Ramos (cell line): Measurements from ENCODE around the gene NDUFB11.

Experiments
- in situ Hi-C: fragments of 300-500 bp; cut with MboI; formaldehyde crosslinking; loops from one replicate; pipeline ENCODE4 v1.14.3; 2022; ENCODE audit warnings: low sequenced_read_pairs; ENCODE audit not compliant: unreplicated experiment

Gene NDUFB11

GRCh38 chrX:47144626-47145394 lies at the start of gene NDUFB11, which contains the start of gene RBM10:
NDUFB11 (minus strand) TSS chrX:47144702; CDS start chrX:47144679, 23 bp downstream.
RBM10 (plus strand) TSS chrX:47145221; CDS start chrX:47147482, 2,261 bp downstream.
- in situ Hi-C loops, result no loop called here

- in situ Hi-C loops, result loop anchor here (10.0 kb wide), 1 partner anchor 171 kb away; no protein-coding TSS in a partner anchor
These were observed 49.1 kb upstream of the NDUFB11 start, which contains the start of gene UBA1 for GRCh38 chrX:47193475-47194193. UBA1 (plus strand) TSS chrX:47193829; CDS start chrX:47198803, 4,974 bp downstream.

DNA sequence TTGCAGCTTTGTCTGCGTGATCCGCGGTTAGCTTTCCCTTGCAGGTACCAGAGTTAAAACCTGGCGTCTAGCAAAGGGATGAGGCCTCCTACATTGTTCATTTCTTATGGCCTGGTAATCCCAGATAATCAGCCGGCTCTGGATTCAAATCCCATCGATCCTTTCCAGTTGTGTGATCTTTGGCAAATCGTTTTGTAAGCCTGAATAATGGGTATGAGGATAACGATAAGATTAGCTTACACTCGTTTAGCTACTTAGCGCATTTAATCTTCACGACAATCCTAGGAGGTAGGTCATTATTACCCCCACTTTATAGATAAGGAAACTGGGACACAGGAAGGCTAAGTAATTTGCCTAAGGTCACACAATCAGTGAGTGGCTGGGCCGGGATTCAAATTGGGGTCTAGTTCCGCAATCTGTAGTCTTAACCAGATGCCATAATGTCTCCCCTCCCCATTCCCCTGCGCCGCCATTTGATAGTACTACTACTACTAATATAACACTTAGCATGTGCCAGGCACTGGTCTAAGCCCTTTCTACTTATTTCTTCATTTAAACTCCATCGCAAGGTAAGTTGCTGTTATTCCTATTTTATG lies 47.4 kb upstream of the NDUFB11 start:
- in situ Hi-C loops, result loop anchor here (10.0 kb wide), 1 partner anchor 173 kb away; no protein-coding TSS in a partner anchor

- in situ Hi-C loops, result loop anchor here (10.0 kb wide), 1 partner anchor 173 kb away; no protein-coding TSS in a partner anchor
These were observed 46.8 kb upstream of the NDUFB11 start for GRCh38 chrX:47191331-47191730.

DNA sequence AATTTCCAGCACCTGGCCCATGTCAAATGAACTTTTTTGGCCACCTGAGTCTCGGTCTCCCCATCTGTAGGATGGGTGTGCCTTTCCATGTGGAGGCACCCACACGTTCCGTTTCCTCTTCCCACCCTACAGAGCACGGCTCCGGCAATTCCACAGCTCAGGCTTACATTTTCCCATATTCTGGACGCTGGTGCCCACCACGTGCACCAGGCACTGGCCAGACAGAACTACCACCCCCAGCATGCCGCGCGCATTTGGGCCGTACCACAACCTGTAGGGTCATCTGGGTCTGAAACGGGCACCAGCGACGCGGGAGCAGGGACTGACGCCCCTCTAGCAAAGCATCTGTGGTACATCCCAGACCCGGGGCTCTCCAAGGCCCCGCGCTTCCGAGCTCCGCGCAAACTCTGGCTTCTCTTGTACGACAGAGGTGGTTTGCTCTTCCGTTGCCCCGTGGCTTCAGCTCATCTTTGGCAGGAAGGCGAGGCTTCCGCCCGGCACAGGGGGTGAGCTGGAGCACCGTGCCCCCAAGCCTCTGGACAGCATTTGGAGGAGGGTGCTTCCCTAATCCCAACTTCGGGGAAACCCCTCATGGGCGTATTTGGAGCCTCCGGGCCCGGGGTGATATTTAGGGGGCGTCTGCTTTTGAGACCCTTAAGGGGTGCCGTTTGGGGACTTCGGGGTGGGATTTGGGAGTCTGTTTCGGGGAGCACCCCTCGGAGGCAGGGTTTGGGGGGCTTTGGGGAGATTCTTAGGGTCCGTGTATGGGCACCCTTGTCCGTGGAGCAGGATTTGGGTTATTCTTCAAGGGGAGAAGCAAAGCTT lies 46.2 kb upstream of the NDUFB11 start:
- in situ Hi-C loops, result loop anchor here (10.0 kb wide), 1 partner anchor 174 kb away; no protein-coding TSS in a partner anchor

GRCh38 chrX:47189906-47190305 lies 45.4 kb upstream of the NDUFB11 start:
- in situ Hi-C loops, result loop anchor here (10.0 kb wide), 1 partner anchor 175 kb away; no protein-coding TSS in a partner anchor

DNA sequence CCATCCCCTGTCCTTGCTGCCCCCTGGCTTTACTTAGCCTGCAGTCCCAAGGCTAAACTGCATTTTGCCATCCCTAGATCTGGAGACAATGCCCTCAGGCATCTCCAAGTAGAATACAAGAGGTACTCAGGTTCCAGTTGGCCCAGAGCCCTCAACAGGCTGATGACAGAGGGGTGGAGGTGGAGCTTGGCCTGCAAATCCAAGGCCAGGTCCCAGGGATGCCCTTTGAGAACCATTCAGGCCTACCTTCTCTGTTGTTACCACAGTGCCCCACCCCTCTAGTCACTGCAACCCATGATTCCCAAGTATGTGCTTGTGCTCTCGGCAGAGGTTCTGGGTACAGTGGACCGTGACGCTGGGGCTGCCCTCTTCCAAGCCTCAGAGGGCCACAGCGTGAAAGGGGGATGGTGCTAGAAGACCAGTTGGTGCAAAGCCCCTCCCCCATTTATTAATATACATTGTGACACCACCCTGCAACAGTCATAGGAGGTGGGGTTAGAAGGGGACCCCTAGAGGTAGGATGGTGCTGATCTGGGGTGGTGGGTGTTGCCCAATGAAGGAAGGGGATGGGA lies 42.7 kb upstream of the NDUFB11 start:
- in situ Hi-C loops, result no loop called here

DNA sequence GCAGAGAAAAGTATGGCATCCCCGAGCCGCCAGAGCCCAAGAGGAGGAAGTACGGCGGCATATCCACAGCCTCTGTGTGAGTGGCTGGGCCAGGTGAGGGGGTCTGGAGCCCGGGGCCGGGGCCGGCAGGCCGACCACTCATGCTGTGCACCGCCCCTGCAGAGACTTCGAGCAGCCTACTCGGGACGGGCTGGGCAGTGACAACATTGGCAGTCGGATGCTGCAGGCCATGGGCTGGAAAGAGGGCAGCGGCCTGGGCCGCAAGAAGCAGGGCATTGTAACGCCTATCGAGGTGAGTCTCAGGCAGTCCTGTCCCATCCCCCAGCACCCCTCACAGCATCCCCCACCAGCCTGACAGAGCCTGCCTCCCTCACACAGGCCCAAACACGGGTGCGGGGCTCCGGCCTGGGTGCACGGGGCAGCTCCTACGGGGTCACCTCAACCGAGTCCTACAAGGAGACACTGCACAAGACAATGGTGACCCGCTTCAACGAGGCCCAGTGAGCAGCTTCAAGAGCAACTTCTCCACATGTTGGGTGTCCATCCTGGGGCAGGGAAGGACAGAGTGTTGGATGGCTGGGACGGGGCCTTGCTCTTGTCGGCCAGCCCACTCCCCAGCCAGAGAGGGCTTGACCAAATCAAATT lies 41.7 kb upstream of the NDUFB11 start:
- in situ Hi-C loops, result no loop called here

DNA sequence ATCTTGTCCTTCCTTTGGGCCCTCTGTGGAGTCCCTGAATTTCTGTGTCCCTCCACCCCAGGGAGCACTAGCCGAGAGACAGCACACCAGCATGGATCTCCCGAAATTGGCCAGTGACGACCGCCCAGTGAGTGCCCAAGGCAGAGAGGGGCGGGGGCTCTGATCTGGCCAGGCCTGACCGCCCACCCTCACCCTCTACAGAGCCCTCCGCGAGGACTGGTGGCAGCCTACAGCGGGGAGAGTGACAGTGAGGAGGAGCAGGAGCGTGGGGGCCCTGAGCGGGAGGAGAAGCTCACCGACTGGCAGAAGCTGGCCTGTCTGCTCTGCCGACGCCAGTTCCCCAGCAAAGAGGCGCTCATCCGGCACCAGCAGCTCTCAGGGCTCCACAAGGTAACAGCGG lies 40.7 kb upstream of the NDUFB11 start:
- in situ Hi-C loops, result no loop called here

DNA sequence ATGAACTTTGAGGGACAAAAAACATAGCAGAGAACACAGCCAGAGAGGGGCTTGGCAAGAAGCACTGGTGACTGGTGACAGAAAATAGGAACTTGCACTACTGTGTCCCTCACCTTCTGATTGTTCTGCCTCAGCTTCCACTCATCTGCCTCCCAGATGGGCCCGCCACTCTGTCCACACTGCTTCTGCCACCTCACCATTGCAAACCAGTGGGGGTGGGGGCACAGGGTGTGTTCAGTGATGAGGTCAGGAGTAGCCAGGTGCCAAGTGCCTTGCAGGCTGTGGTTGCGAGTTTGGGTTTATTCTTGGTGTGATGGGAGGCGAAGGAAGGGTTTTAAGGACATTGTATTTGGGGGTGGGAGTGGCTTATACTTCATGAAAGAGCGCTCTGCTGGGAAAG lies 40.0 kb upstream of the NDUFB11 start:
- in situ Hi-C loops, result no loop called here

GRCh38 chrX:47182106-47182700 lies 37.7 kb upstream of the NDUFB11 start:
- in situ Hi-C loops, result no loop called here

GRCh38 chrX:47181301-47181700 lies 36.8 kb upstream of the NDUFB11 start:
- in situ Hi-C loops, result no loop called here

DNA sequence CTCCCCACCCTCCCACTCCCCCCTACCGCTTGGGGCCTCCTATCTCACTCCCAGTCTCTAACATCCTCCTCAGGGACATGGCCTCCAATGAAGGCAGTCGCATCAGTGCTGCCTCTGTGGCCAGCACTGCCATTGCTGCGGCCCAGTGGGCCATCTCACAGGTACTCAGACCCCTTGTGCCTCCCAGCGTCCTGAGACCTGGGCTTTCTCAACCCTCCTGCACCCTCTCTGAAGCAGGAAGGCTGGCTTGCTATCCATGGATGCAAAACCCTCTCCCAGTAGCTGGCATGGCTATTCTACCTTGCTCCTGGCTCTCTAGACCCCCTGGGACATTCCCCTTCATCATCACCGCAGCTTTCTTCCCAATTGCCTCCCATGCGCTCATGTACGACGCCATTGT lies 35.8 kb upstream of the NDUFB11 start:
- in situ Hi-C loops, result no loop called here

DNA sequence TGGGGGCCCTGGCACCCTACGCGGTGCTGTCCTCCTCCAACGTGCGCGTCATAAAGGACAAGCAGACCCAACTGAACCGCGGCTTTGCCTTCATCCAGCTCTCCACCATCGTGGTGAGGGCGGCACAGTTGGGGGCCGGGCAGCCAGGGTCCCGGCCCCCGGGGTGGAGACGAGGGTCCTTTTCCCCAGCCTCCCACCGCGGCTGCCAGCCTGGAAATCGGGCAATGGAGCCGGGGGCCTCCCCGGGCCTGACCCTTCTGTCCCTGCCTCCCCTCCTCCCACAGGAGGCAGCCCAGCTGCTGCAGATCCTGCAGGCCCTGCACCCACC lies 35.4 kb upstream of the NDUFB11 start:
- in situ Hi-C loops, result no loop called here

- in situ Hi-C loops, result no loop called here
These were observed 34.9 kb upstream of the NDUFB11 start for GRCh38 chrX:47179221-47179927.

DNA sequence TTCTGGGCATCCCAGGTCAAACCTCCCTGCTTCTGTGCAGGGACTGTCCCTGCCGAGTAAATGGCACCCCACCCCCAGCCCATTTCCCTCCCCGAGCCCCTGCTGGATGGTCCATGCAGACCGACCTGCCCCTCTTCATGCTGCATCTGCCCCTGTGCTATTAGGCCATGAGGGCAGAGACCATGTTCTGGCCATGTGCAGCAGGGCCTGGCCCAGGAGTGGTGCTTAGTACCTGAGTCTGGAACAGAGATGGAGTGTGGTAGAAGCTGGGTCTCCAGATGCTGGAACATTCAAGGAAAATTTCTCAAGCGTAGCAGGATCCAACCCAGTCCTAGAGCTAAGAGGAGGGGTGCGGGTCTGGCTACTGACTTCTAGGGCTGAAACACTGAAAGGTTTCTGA lies 33.8 kb upstream of the NDUFB11 start:
- in situ Hi-C loops, result no loop called here

GRCh38 chrX:47177079-47177478 lies 32.6 kb upstream of the NDUFB11 start:
- in situ Hi-C loops, result no loop called here

DNA sequence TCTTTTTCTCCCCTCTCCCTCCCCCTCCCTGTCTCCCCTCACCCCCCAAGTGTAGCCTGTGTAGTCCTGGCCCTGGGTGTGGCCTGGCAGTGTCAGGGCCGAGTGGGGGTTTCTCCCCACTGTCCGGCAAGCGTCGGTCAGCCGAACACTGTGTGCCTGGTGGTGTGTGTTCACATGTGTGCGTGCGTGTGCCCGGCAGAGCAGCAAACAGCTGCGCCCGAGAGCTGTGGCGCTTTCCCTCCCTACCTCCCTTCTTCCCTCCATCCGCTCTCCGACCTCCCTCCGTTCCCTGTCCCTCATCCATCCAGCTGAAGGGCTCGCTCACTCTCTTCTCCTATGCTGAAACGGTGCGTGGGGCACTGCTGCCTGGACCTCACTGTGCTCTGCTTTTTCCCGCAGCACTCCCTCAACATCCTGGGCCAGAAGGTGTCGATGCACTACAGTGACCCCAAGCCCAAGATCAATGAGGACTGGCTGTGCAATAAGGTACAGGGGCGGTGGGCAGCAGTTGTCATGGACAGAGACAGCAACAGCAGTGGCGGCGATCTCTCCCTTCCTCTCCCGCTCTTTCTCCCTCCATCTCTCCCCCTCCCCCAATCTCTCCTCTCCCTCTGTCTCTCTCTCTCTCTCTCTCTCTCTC lies 31.7 kb upstream of the NDUFB11 start:
- in situ Hi-C loops, result no loop called here
